H9 (cell line): ENCODE results near the gene TDRD9. TPM values are rescaled to one million over a fixed set of nuclear protein-coding genes. Genes with fewer than 3 reads are reported as not detected.

Source experiments
- DNase-seq: peaks from one replicate; pipeline ENCODE4 v3.0.0-alpha.2; 2017
- H2AFZ ChIP-seq: one replicate; pipeline ENCODE4 v1.6.1; 2013; ENCODE audit warnings: mild to moderate bottlenecking, low read length, control low read depth, moderate library complexity
- H2AK5ac ChIP-seq: 2 replicates; pipeline ENCODE4 v1.6.1; 2013; ENCODE audit warnings: low read length, control low read depth, mixed read lengths; ENCODE audit not compliant: insufficient read length
- H2BK120ac ChIP-seq: one replicate; pipeline ENCODE4 v1.6.1; 2013; ENCODE audit warnings: low read depth, mild to moderate bottlenecking, low read length, control low read depth, inconsistent platforms; ENCODE audit not compliant: poor library complexity, severe bottlenecking
- H2BK12ac ChIP-seq: 2 replicates; pipeline ENCODE4 v1.6.1; 2013; ENCODE audit warnings: low read length, control low read depth, mixed read lengths, low read depth; ENCODE audit not compliant: insufficient read length
- H2BK15ac ChIP-seq: 2 replicates; pipeline ENCODE4 v1.6.1; 2013; ENCODE audit warnings: low read depth, low read length, control low read depth
- H2BK20ac ChIP-seq: one replicate; pipeline ENCODE4 v1.6.1; 2013; ENCODE audit warnings: low read depth, mild to moderate bottlenecking, low read length, control low read depth, inconsistent platforms; ENCODE audit not compliant: poor library complexity, severe bottlenecking
- H2BK5ac ChIP-seq: 2 replicates; pipeline ENCODE4 v1.6.1; 2013; ENCODE audit warnings: low read length, control low read depth, mixed read lengths; ENCODE audit not compliant: insufficient read length
- H3K14ac ChIP-seq: 2 replicates; pipeline ENCODE4 v1.6.1; 2013; ENCODE audit warnings: low read length, control low read depth; ENCODE audit not compliant: insufficient read depth
- H3K18ac ChIP-seq: 2 replicates; pipeline ENCODE4 v1.6.1; 2013; ENCODE audit warnings: low read depth, mild to moderate bottlenecking, mixed read lengths, low read length, control low read depth; ENCODE audit not compliant: insufficient read length
- H3K23ac ChIP-seq: 2 replicates; pipeline ENCODE4 v1.6.1; 2013; ENCODE audit warnings: low read length, control low read depth, mixed read lengths, low read depth; ENCODE audit not compliant: insufficient read length
- H3K23me2 ChIP-seq: 2 replicates; pipeline ENCODE4 v1.6.1; 2013; ENCODE audit warnings: low read depth, mild to moderate bottlenecking, mixed read lengths, low read length, control low read depth; ENCODE audit not compliant: insufficient read length, poor library complexity, severe bottlenecking
- H3K27ac ChIP-seq: 2 replicates; pipeline ENCODE4 v1.5.1; 2013; ENCODE audit warnings: low read length, control low read depth, mixed read lengths, low read depth; ENCODE audit not compliant: insufficient read length
- H3K27me3 ChIP-seq: 2 replicates; pipeline ENCODE4 v1.6.1; 2013; ENCODE audit warnings: low read length, control low read depth, inconsistent platforms; ENCODE audit not compliant: insufficient read depth
- H3K4ac ChIP-seq: 2 replicates; pipeline ENCODE4 v1.6.1; 2013; ENCODE audit warnings: low read depth, mild to moderate bottlenecking, control low read depth, inconsistent platforms, low read length, moderate library complexity
- H3K4me1 ChIP-seq: 2 replicates; pipeline ENCODE4 v1.6.1; 2013; ENCODE audit warnings: low read length, control low read depth, inconsistent platforms; ENCODE audit not compliant: insufficient read depth
- H3K4me2 ChIP-seq: 2 replicates; pipeline ENCODE4 v1.6.1; 2013; ENCODE audit warnings: low read length, control low read depth, mixed read lengths; ENCODE audit not compliant: insufficient read length, insufficient read depth
- H3K56ac ChIP-seq: 2 replicates; pipeline ENCODE4 v1.6.1; 2013; ENCODE audit warnings: low read depth, mild to moderate bottlenecking, mixed read lengths, low read length, control low read depth; ENCODE audit not compliant: insufficient read length
- H3K79me1 ChIP-seq: 2 replicates; pipeline ENCODE4 v1.6.1; 2013; ENCODE audit warnings: low read depth, mild to moderate bottlenecking, moderate library complexity, low read length, control low read depth, inconsistent platforms; ENCODE audit not compliant: insufficient read depth, poor library complexity, severe bottlenecking
- H3K79me2 ChIP-seq: 2 replicates; pipeline ENCODE4 v1.6.1; 2013; ENCODE audit warnings: low read length, control low read depth, inconsistent platforms; ENCODE audit not compliant: insufficient read depth
- H3K9ac ChIP-seq: 2 replicates; pipeline ENCODE4 v1.6.1; 2013; ENCODE audit warnings: low read length, control low read depth, mixed read lengths; ENCODE audit not compliant: insufficient read length; ENCODE audit errors: extremely low read depth
- H3K9me3 ChIP-seq: one replicate; pipeline ENCODE4 v1.6.1; 2013; ENCODE audit warnings: low read depth, low read length, inconsistent platforms; ENCODE audit not compliant: control insufficient read depth
- H3T11ph ChIP-seq: one replicate; pipeline ENCODE4 v1.6.1; 2013; ENCODE audit warnings: mild to moderate bottlenecking, low read length, control low read depth, inconsistent platforms
- H4K20me1 ChIP-seq: one replicate; pipeline ENCODE4 v1.6.1; 2013; ENCODE audit not compliant: control insufficient read depth, insufficient read length, insufficient read depth
- H4K5ac ChIP-seq: 2 replicates; pipeline ENCODE4 v1.6.1; 2013; ENCODE audit warnings: low read depth, mild to moderate bottlenecking, mixed read lengths, low read length, control low read depth; ENCODE audit not compliant: insufficient read length
- H4K8ac ChIP-seq: replicated peaks from 2 replicates; pipeline ENCODE4 v1.6.1; 2013; ENCODE audit warnings: low read length, control low read depth, mixed read lengths, low read depth; ENCODE audit not compliant: insufficient read length
- H4K91ac ChIP-seq: 2 replicates; pipeline ENCODE4 v1.6.1; 2013; ENCODE audit warnings: low read depth, mild to moderate bottlenecking, moderate library complexity, mixed read lengths, low read length, control low read depth; ENCODE audit not compliant: insufficient read length
- H3K27ac Mint-ChIP-seq, 3 experiments: 2 replicates in 2 of 3; 3 replicates in 1 of 3; pipeline ENCODE4 v1.8.0; 2020 to 2021; ENCODE audit warnings: mixed read lengths in 3 of 3, mild to moderate bottlenecking in 1 of 3, moderate library complexity in 1 of 3
- H3K27me3 Mint-ChIP-seq: 2 replicates; pipeline ENCODE4 v1.8.0; 2021; ENCODE audit warnings: low read depth, mild to moderate bottlenecking, moderate library complexity, mixed read lengths
- H3K36me3 Mint-ChIP-seq, 3 experiments: 2 replicates in 2 of 3; 3 replicates in 1 of 3; pipeline ENCODE4 v1.8.0; 2020 to 2021; ENCODE audit warnings: low read depth in 3 of 3, mixed read lengths in 3 of 3; ENCODE audit not compliant: insufficient read depth in 1 of 3
- H3K4me1 Mint-ChIP-seq, 2 experiments: 2 replicates each; pipeline ENCODE4 v1.8.0; 2020; ENCODE audit warnings: mixed read lengths in 2 of 2
- H3K4me3 Mint-ChIP-seq, 2 experiments: 2 replicates in 1 of 2; 3 replicates in 1 of 2; pipeline ENCODE4 v1.8.0; 2020 to 2021; ENCODE audit warnings: mild to moderate bottlenecking in 2 of 2, mixed read lengths in 2 of 2, moderate library complexity in 1 of 2
- H3K9me3 Mint-ChIP-seq, 2 experiments: 2 replicates in 1 of 2; 3 replicates in 1 of 2; pipeline ENCODE4 v1.8.0; 2020; ENCODE audit warnings: mild to moderate bottlenecking in 2 of 2, mixed read lengths in 2 of 2, moderate library complexity in 1 of 2
- WGBS: extraction: QIAGEN DNeasy Blood & Tissue Kit; methylation state at CpG from one replicate; pipeline ENCODE4 v1.1.7; 2013; ENCODE audit warnings: missing lambda C conversion rate, low lambda C conversion rate, mixed read lengths; ENCODE audit not compliant: insufficient read length; ENCODE audit errors: extremely low coverage; 5-methylcytosine and 5-hydroxymethylcytosine counted together
- total RNA-seq: library from RNA; stranded (reverse); gene quantifications from 2 replicates; pipeline ENCODE4 v1.2.1, GENCODE V29; 2021
- TF ChIP-seq, protein P1 (sequence below): fragments of 200-600 bp; sonication (generic); conservative IDR thresholded peaks from 3 replicates; pipeline ENCODE4 v1.8.0; 2021; ENCODE audit warnings: antibody characterized with exemption, mild to moderate bottlenecking

The TDRD9 gene
- total RNA-seq, 1 experiment from 2014 or later = not detected

- Histone ChIP-seq H2BK20ac (no peak overlapping the region), H4K91ac (no peak overlapping the region), H3K27ac (no peak overlapping the region), H3K4me2 (no peak overlapping the region), H2AK5ac (no peak overlapping the region), H3K79me2 (no peaks in the 10 kb centered on the region), H3K18ac (no peak overlapping the region), H3K79me1 (no peaks in the 10 kb centered on the region), H2AFZ (no peak overlapping the region), H2BK120ac (no peak overlapping the region), H2BK12ac (no peak overlapping the region), H3K56ac (no peak overlapping the region), H3K23me2 (no peaks in the 10 kb centered on the region), H4K8ac (no peak overlapping the region), H4K20me1 (no peaks in the 10 kb centered on the region), H3K4ac (no peak overlapping the region), H3K23ac (no peak overlapping the region), H3K9me3 (no peaks in the 10 kb centered on the region), H2BK5ac (no peak overlapping the region), H2BK15ac (no peak overlapping the region), H3K4me1 (no peaks in the 10 kb centered on the region), H3K9ac (no peak overlapping the region), H4K5ac (no peak overlapping the region), H3T11ph (no peak overlapping the region), H3K27me3 (no peaks in the 10 kb centered on the region), H3K14ac (no peak overlapping the region)
- TF ChIP-seq, protein P1, sequence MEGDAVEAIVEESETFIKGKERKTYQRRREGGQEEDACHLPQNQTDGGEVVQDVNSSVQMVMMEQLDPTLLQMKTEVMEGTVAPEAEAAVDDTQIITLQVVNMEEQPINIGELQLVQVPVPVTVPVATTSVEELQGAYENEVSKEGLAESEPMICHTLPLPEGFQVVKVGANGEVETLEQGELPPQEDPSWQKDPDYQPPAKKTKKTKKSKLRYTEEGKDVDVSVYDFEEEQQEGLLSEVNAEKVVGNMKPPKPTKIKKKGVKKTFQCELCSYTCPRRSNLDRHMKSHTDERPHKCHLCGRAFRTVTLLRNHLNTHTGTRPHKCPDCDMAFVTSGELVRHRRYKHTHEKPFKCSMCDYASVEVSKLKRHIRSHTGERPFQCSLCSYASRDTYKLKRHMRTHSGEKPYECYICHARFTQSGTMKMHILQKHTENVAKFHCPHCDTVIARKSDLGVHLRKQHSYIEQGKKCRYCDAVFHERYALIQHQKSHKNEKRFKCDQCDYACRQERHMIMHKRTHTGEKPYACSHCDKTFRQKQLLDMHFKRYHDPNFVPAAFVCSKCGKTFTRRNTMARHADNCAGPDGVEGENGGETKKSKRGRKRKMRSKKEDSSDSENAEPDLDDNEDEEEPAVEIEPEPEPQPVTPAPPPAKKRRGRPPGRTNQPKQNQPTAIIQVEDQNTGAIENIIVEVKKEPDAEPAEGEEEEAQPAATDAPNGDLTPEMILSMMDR = no peak
- peaks cover 5% of the 10 kb centered on the region; the same call in 1 of the 2 replicates for H3K27me3 Mint-ChIP-seq
- H3K4me1 Mint-ChIP-seq = no peaks in the 10 kb centered on the region
- H3K36me3 Mint-ChIP-seq = no peaks in the 10 kb centered on the region
- no peak for DNase-seq
- WGBS = no CpG with 5 or more reads among the region's 14 CpGs
- H3K27ac Mint-ChIP-seq = no peak overlapping the region
- H3K4me3 Mint-ChIP-seq = no peak overlapping the region
- H3K9me3 Mint-ChIP-seq = peaks cover 0 to 3% of the 10 kb centered on the region in 2 experiments; a peak in 2 of 5 replicates
Measured at GRCh38 chr14:103930051-103930604, 1.9 kb downstream of the TDRD9 start.
